GM19468 (cell line): ENCODE measurements around the gene HOXD1.

Experiments used
- ATAC-seq: cut with Tn5 transposase; IDR thresholded peaks from one replicate; pipeline ENCODE4 v1.9.1; 2021; ENCODE audit warnings: mild to moderate bottlenecking, moderate library complexity, moderate number of reproducible peaks; ENCODE audit not compliant: unreplicated experiment; ENCODE audit errors: extremely low read depth

HOXD1 gene

DNA sequence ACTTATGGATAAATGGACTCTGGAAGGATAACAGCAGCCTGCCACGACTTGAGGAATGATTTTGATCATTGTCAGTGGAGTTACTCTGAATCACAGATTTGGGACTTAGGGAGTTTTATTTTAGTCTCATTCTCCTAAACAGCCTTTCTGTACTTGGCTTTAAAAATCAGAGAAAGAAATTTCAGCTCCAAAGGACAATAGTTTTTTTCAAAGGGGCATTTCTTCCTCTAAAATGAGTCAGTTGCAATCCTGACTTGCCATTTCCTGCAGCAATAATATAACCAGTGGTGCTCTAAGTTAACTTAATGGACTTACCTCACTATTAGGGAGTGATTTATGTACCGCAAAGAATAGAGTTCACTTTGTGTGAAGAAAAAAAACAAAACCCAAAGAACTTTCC lies 45.7 kb downstream of the HOXD1 start:
- no peak for ATAC-seq

DNA sequence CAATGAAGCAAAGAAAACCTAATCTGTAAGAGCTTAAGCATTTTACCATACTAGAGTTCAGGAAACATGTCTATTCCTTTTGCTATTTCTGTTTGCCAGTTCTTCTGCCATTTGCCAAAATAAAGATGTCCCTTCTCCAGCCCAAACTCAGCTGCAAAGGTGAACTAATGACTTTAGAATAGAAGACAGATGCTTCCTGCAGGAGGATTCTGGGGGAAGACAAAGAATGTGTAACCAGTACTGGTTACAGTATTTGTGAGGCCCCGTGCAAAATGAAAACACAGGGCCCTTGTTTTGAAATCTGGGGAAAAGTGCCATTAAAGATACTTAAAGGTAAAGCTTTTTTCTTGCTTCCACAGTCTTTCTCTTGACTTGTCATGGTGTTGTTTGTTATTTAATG lies 46.5 kb downstream of the HOXD1 start:
- ATAC-seq, result no peak

- ATAC-seq, result no peak
Measured at GRCh38 chr2:176237456-176237855, 49.0 kb downstream of the HOXD1 start.

GRCh38 chr2:176239031-176239430 lies 50.6 kb downstream of the HOXD1 start:
- ATAC-seq, result no peak

DNA sequence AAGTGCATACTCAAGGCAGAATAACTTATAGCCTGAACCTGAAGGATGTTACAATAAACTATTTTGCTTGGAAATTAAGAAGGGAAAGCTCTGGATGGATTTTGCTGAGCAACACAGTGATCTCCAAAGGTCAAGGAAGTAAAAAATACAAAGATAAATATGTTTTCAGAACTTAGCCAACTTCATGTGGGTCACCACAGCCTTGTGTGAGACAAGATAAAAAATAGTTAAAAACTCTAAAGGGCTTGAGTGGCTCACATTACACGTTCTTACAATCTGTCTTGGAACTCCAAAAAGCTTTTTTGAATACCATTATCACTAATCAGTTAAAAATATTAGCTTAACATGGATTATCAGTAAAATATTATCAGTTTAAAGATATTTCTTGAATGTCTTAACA lies 51.8 kb downstream of the HOXD1 start:
- no peak for ATAC-seq
